Thoracic aorta (tissue), 2 donors: Measurements from ENCODE around the gene NAP1L1. TPM values are rescaled to one million over a fixed set of nuclear protein-coding genes. Genes with fewer than 3 reads are reported as not detected.

Experiments
- ATAC-seq: fragments of 150-250 bp; one replicate; pipeline ENCODE4 v1.8.0; 2017; ENCODE audit warnings: low read depth; ENCODE audit not compliant: insufficient number of reproducible peaks, low FRiP score
- DNase-seq: peaks from one replicate; pipeline ENCODE4 v3.0.0-alpha.2; 2020; ENCODE audit warnings: low spot score
- H3K27ac ChIP-seq, 2 donors: fragments of 200-600 bp; sonication (generic); 1 replicate in 1 of 2; 2 replicates in 1 of 2; pipeline ENCODE4 v1.5.1; 2016; ENCODE audit warnings: mild to moderate bottlenecking in 2 of 2, moderate library complexity in 2 of 2
- H3K27me3 ChIP-seq: fragments of 200-600 bp; sonication (generic); replicated peaks from 2 replicates; pipeline ENCODE4 v1.6.0; 2016; ENCODE audit warnings: mild to moderate bottlenecking; ENCODE audit not compliant: insufficient read depth
- H3K36me3 ChIP-seq: fragments of 200-600 bp; sonication (generic); one replicate; pipeline ENCODE4 v1.5.1; 2016
- H3K4me1 ChIP-seq, 2 donors: fragments of 200-600 bp; sonication (generic); 1 replicate in 1 of 2; 2 replicates in 1 of 2; pipeline versions ENCODE4 v1.5.1 to v1.6.0; 2016; ENCODE audit warnings: low read depth in 2 of 2, mild to moderate bottlenecking in 1 of 2; ENCODE audit not compliant: control insufficient read depth in 1 of 2
- H3K4me3 ChIP-seq: fragments of 200-600 bp; sonication (generic); 2 replicates; pipeline ENCODE4 v1.5.1; 2016; ENCODE audit warnings: mild to moderate bottlenecking
- H3K9me3 ChIP-seq: fragments of 200-600 bp; sonication (generic); 2 replicates; pipeline ENCODE4 v1.5.1; 2016
- total RNA-seq, 2 donors: library from RNA; depleted of rRNA; stranded (reverse); fragments of >200 nt; gene quantifications; one replicate each; pipeline versions ENCODE4 v1.1.0 to v1.2.3, GENCODE V29; 2016
- TF ChIP-seq, protein P1 (sequence below): fragments of 200-600 bp; sonication (generic); IDR thresholded peaks from one replicate; pipeline ENCODE4 v1.5.1; 2019; ENCODE audit warnings: antibody characterized with exemption

Gene NAP1L1
- total RNA-seq, 2 donors from 2014 or later = 178 to 316 TPM

- Histone ChIP-seq H3K4me1 (no peaks in the 10 kb centered on the region), H3K36me3 (no peaks in the 10 kb centered on the region), H3K9me3 (no peaks in the 10 kb centered on the region), H3K27ac (no peak overlapping the region), H3K4me3 (no peak overlapping the region), H3K27me3 (no peaks in the 10 kb centered on the region)
- ATAC-seq = no peak
- no peak for DNase-seq
- TF ChIP-seq, protein P1, sequence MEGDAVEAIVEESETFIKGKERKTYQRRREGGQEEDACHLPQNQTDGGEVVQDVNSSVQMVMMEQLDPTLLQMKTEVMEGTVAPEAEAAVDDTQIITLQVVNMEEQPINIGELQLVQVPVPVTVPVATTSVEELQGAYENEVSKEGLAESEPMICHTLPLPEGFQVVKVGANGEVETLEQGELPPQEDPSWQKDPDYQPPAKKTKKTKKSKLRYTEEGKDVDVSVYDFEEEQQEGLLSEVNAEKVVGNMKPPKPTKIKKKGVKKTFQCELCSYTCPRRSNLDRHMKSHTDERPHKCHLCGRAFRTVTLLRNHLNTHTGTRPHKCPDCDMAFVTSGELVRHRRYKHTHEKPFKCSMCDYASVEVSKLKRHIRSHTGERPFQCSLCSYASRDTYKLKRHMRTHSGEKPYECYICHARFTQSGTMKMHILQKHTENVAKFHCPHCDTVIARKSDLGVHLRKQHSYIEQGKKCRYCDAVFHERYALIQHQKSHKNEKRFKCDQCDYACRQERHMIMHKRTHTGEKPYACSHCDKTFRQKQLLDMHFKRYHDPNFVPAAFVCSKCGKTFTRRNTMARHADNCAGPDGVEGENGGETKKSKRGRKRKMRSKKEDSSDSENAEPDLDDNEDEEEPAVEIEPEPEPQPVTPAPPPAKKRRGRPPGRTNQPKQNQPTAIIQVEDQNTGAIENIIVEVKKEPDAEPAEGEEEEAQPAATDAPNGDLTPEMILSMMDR = no peak
Observed at GRCh38 chr12:76007640-76008039, 76.8 kb downstream of the NAP1L1 start.

DNA sequence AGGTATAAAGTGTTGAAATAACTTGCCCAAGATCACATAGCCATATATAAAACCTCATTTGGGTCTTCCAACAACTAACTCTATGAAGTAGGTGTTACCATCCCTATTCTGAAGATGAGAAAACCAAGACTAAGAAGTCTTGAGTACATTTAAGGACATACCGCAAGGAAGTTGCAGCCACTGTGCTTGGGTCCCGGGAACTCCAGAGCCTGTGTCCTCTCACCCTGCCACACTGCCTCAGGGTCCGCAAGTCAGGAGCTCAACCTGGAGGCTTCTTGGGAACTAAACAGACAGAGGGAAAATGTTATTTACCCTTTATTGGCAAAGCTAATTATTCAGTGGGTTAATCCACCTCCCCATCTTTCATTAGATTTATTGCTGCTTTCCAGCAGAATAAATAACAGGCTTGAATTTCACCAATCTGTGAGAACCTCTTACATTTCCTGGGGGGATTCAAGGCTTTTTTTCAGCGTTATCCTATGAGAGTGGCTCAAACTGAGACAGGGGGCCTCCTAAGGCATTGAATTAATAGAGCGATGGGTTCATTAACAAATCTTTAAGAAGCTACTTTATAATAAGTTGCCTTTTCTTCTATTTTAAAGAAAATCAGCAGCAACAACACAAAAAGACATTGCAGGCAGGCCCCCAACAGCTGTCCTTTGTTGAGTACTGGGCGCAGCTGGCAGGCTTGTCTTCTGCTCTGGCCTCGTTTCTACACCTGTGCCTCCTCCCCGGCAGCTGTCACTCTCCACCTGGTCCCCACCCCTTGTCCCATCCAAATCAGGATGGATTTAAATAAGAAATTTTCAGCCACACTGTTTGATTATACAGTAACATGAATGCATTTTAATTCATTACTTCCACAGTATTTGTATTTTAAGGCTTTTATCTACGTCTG, 78.2 kb downstream of the NAP1L1 start:
- DNase-seq = no peak

DNA sequence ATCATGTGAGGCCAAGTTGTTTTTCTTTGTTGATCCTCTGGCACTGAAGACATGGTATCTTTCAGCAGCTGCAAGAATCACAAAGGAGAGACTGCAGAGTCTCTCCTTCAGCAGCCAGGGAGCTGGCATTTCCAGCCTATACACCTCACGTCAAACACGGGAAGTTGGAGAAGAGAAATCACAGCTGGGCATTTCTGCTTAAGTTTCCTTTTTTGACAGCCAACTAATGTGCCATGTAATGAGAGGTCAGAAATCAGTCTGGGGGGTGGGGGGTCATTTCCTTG, 81.2 kb downstream of the NAP1L1 start:
- Histone ChIP-seq H3K9me3 (no peaks in the 10 kb centered on the region), H3K4me1 (no peaks in the 10 kb centered on the region), H3K27ac (no peak overlapping the region), H3K36me3 (no peaks in the 10 kb centered on the region), H3K27me3 (no peaks in the 10 kb centered on the region), H3K4me3 (no peak overlapping the region)
- no peak for ATAC-seq
- DNase-seq = no peak
- TF ChIP-seq, protein P1 = no peak

More for the DNA sequence above, 78.2 kb downstream of the NAP1L1 start:
- no peaks in the 10 kb centered on the region for H3K27me3 ChIP-seq
- ATAC-seq = no peak
- no peak overlapping the region for H3K27ac ChIP-seq
- H3K4me1 ChIP-seq = no peaks in the 10 kb centered on the region
- no peaks in the 10 kb centered on the region for H3K9me3 ChIP-seq
- no peak overlapping the region for H3K4me3 ChIP-seq
- no peaks in the 10 kb centered on the region for H3K36me3 ChIP-seq
- TF ChIP-seq, protein P1 = no peak

- no peaks in the 10 kb centered on the region for H3K36me3 ChIP-seq
- no peaks in the 10 kb centered on the region for H3K9me3 ChIP-seq
- TF ChIP-seq, protein P1 = no peak
- H3K27me3 ChIP-seq = no peaks in the 10 kb centered on the region
- H3K4me3 ChIP-seq = no peak overlapping the region
- no peaks in the 10 kb centered on the region for H3K4me1 ChIP-seq
- ATAC-seq (no peak), DNase-seq (no peak)
- no peak overlapping the region for H3K27ac ChIP-seq
Observed at GRCh38 chr12:76002598-76003354, 81.7 kb downstream of the NAP1L1 start.

- no peaks in the 10 kb centered on the region for H3K36me3 ChIP-seq
- H3K27me3 ChIP-seq = no peaks in the 10 kb centered on the region
- no peak for ATAC-seq
- H3K27ac ChIP-seq = no peak overlapping the region
- TF ChIP-seq, protein P1 = no peak
- DNase-seq = no peak
- H3K4me3 ChIP-seq = no peak overlapping the region
- no peaks in the 10 kb centered on the region for H3K9me3 ChIP-seq
- peaks cover 0 to 4% of the 10 kb centered on the region in 2 donors for H3K4me1 ChIP-seq
Observed at GRCh38 chr12:75998292-75999063, 86.0 kb downstream of the NAP1L1 start.
